Nucleus accumbens (tissue), 56 donors: ENCODE data around the gene TLE4.
A peak's percentile ranks its signal among the peaks of the same experiment; 100 is the strongest.
"Not testable (repeated sequence)": the region's sequence is repeated elsewhere in the genome, so short reads cannot be mapped to it uniquely, and the experiment has no call there.

Experiments
- DNase-seq, 56 donors: peaks; one replicate each; lab custom pipeline; 2025; lab: John Stamatoyannopoulos, UW

Gene TLE4

GRCh38 chr9:79571309-79572031 lies at the start of gene TLE4:
TSS of gene TLE4 (plus strand) at chr9:79571965. CDS start at chr9:79572791, 826 bp downstream.
- DNase-seq = peak; percentile 89 to 100 (median 100)

GRCh38 chr9:79522793-79523192 lies 49.0 kb upstream of the TLE4 start:
- no peak for DNase-seq

GRCh38 chr9:79524266-79524665 lies 47.5 kb upstream of the TLE4 start:
- no peak for DNase-seq

GRCh38 chr9:79526149-79526672 lies 45.6 kb upstream of the TLE4 start:
- no peak for DNase-seq

GRCh38 chr9:79535534-79535933 lies 36.2 kb upstream of the TLE4 start:
- DNase-seq = no peak

- no peak for DNase-seq
Observed at GRCh38 chr9:79537838-79538237, 33.9 kb upstream of the TLE4 start.

GRCh38 chr9:79542735-79543620 lies 28.8 kb upstream of the TLE4 start:
- no peak for DNase-seq

- DNase-seq = not testable (repeated sequence)
Observed at GRCh38 chr9:79544375-79544774, 27.4 kb upstream of the TLE4 start.

- no peak for DNase-seq
Observed at GRCh38 chr9:79551586-79551985, 20.2 kb upstream of the TLE4 start.

GRCh38 chr9:79551994-79552393 lies 19.8 kb upstream of the TLE4 start:
- DNase-seq = no peak

GRCh38 chr9:79555474-79556089 lies 16.2 kb upstream of the TLE4 start:
- no peak for DNase-seq

- DNase-seq = peak in 17 of 56 donors; percentile 15 to 61 (median 30)
Observed at GRCh38 chr9:79559495-79560181, 12.1 kb upstream of the TLE4 start.

- no peak for DNase-seq
Observed at GRCh38 chr9:79562749-79563386, 8.9 kb upstream of the TLE4 start.

- no peak for DNase-seq
Observed at GRCh38 chr9:79564105-79564504, 7.7 kb upstream of the TLE4 start.

GRCh38 chr9:79565245-79565644 lies 6.5 kb upstream of the TLE4 start:
- no peak for DNase-seq

- no peak for DNase-seq
Observed at GRCh38 chr9:79567671-79568098, 4.1 kb upstream of the TLE4 start.

GRCh38 chr9:79568337-79569101 lies 3.2 kb upstream of the TLE4 start:
- no peak for DNase-seq

- DNase-seq = no peak
Observed at GRCh38 chr9:79569814-79570447, 1.8 kb upstream of the TLE4 start.
